GM19438 (cell line): ENCODE results near the gene CLIC4.
"Not testable (repeated sequence)": the region's sequence is repeated elsewhere in the genome, so short reads cannot be mapped to it uniquely, and the experiment has no call there.

Source experiments
- ATAC-seq: cut with Tn5 transposase; IDR thresholded peaks from one replicate; pipeline ENCODE4 v1.9.1; 2021; ENCODE audit warnings: low read depth; ENCODE audit not compliant: unreplicated experiment

The CLIC4 gene

GRCh38 chr1:24769656-24770651 is 24.7 kb downstream of the CLIC4 start:
- no peak for ATAC-seq

DNA sequence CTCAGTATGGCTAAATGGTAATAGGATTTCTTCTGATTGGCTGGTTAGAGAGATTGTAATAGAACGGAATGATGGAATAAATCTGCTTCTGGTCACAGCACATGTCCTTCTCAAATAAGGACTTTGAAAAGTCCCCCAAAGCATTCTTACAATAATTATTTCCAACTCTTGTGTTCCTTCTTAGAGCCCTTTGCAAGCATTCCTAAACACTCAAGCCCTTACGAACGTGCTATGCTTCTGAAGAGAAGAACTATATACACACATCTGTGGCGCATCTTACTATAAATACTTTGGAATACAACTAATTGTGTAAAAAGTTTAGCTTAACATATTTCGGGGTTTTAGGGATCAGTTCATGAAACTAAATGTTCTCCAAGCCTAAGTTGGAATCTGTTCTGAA is 25.6 kb downstream of the CLIC4 start:
- ATAC-seq = no peak

GRCh38 chr1:24771574-24771973 is 26.3 kb downstream of the CLIC4 start:
- no peak for ATAC-seq

DNA sequence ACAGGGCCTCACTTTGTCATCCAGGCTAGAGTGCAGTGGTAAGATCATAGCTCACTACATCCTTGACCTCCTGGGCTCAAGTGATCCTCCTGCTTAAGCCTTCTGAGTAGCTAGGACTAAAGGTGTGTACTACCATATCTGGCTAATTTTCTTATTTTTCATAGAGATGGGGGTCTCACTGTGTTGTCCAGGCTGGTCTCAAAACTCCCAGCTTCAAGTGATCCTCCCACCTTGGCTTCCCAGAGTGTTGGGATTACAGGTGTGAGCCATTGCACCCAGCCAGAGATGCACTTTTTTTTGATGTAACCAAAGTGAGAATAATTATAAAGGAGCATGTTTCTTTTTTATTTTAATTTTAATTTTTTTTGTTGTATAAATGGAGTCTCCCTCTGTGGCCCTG is 28.4 kb downstream of the CLIC4 start:
- no peak for ATAC-seq

DNA sequence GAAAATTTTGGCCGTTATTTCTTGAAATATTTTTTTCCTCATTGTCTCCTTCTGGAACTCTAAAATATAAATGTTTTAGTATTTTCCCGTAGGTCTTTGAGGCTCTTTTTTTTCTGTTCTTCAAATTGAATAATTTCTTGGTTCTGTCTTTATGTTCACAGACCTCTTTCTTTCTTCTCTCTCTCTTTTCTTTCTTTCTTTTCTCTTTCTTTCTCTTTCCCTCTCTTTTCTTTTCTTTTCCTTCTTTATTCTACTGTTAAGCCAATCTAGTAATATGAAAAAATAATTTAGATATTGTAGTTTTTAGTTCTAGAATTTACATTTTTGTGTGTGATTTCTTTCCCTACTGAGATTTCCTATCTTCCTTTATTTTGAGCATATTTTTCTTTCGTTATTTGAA is 30.1 kb downstream of the CLIC4 start:
- no peak for ATAC-seq

DNA sequence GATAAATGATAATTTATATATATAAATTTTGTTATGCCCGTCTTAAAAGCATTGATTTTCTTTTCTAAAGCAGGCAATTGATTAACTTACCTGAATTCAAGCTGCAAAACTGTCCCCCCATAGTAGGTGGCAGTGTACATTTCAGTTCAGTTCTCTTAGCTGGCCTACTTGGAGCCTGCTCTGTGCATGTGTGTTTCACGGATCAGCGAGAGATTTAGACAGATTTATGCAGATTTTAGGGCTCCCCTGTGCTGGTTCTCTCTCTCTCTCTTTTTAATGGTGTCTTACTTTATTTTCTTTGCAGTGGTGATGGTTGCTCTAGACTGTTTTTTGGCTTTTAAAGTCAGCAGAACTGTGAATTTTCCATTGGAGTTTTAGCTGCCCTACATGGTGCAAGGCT is 30.7 kb downstream of the CLIC4 start:
- ATAC-seq = no peak

- ATAC-seq = no peak
Measured at GRCh38 chr1:24776821-24777220, 31.6 kb downstream of the CLIC4 start.

GRCh38 chr1:24778141-24778540 is 32.9 kb downstream of the CLIC4 start:
- no peak for ATAC-seq

- not testable (repeated sequence) for ATAC-seq
Measured at GRCh38 chr1:24779199-24779598, 34.0 kb downstream of the CLIC4 start.

- no peak for ATAC-seq
Measured at GRCh38 chr1:24779689-24780464, 34.6 kb downstream of the CLIC4 start.

DNA sequence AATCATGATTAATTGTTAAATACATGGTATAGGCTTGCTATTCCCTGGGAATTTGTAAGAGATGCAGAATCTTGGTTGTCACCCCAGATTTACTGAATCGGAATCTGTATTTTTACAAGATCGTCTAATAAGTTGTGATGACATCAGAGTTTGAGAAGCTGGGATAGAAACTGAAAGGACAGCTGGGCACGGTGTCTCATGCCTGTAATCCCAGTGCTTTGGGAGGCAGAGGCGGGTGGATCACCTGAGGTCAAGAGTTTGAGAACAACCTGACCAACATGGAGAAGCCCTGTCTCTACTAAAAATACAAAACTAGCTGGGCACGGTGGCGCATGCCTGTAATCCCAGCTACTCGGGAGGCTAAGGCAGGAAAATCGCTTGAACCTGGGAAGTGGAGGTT is 35.4 kb downstream of the CLIC4 start:
- not testable (repeated sequence) for ATAC-seq

- no peak for ATAC-seq
Measured at GRCh38 chr1:24782689-24783088, 37.4 kb downstream of the CLIC4 start.

DNA sequence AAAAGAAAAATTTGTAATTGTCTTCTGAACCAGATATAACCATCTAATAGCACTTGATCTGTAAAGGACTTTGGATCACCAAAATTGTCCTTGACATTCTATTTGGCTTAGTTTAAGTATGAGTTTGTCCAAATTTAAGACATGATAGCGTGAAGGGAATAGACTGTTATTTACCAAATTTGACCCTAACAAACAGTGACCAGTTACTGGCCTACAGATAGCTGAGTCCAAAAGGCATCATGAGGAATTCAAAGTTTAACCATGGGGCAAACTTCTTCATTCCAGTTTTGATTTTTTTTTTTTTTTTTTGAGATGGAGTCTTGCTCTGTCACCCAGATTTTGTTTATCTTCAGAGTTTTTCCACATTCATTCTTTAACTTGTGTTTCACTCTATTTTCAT is 38.5 kb downstream of the CLIC4 start:
- ATAC-seq = no peak

GRCh38 chr1:24786191-24786590 is 40.9 kb downstream of the CLIC4 start:
- no peak for ATAC-seq

DNA sequence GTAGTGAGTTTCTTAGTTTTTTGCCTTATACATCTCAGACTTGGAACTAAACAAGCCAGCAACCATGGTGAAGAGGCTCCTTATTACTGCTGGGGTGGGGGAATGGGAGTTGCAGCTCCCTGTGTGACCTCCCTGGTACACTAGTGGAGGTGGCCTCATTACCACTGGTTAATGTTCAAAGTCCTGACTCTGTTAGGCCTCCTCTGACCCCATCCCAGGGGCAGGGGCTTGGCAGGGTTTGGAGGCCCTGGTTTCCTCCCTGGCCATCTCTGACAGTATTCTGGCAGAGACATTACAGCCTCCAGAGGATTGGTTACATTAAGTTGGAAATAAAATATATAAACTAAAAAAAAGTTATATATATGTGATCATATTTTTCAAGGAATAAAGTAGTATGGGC is 45.2 kb downstream of the CLIC4 start:
- no peak for ATAC-seq

DNA sequence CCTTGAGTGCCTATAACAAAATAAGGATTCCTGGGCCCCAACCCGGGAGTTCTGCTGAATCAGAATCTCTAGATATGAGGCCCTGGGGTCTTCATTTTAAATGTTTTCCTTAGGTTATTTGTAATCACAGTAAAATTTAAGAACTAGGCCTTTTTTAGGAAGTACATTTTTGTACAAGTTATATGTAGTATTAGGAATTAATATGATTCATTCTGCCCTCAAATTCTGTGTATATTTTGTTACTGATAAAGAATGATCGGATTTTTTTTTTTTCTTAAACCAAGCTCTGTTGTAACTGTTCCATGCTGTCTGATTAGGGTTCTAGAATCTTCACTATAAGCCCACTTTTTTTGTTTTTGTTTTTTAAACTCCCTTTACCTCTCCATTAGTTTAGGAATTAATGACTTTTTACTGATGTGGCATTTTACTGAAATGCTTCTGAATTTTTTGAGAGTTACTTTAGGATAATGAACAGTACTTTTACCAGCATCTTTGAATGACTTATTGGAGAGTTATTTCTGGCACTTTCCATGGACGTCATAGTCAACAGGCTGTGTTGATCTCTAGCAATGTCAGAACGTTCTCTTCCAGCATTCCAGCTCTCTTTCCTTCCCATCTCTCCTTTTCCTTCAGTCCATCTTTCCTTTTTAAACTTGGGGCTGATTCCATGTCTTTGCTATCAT is 48.3 kb downstream of the CLIC4 start:
- no peak for ATAC-seq

DNA sequence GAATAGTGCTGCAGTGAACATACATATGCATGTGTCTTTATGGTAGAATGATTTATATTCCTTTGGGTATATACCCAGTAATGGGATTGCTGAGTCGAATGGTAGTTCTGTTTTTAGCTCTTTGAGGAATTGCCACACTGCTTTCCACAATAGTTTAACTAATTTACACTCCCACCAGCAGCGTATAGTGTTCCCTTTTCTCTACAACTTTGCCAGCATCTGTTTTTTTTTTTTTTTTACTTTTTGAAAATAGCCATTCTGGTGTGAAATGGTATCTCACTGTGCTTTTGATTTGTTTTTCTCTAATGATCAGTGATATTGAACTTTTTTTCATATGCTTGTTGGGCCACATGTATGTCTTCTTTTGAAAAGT is 48.9 kb downstream of the CLIC4 start:
- ATAC-seq = not testable (repeated sequence)

DNA sequence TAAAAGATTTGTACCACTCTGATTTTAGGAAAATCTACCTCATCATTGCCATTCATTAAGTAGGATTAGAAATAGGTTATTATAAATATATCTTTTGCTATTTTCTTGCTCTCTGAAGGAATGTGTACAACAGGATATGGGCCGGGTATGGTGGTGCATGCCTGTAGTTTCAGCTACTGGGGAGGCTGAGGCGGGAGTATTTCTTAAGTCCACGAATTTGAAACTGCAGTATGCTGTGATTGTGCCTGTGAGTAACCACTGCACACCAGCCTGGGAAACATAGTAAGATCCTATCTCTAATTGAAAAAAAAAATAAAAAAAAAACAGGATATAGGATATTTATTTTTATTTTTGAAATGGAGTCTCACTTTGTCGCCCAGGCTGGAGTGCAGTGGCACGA is 50.0 kb downstream of the CLIC4 start:
- no peak for ATAC-seq

DNA sequence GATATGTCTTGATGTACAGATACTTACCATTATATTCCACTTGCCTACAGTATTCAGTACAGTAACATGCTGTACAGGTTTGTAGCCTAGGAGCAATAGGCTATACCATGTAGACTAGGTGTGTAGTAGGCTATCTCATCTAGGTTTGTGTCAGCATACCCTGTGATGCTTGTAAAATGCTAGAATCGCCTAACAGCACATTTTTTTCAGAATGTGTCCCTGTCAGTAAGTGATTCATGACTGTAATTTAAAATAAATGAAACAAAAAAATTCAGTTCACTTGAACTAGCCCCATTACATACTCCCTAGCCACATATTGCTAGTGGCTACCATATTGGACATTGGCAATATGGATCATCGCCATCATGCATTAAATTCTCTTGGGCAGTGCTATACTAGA is 51.3 kb downstream of the CLIC4 start:
- ATAC-seq = no peak

DNA sequence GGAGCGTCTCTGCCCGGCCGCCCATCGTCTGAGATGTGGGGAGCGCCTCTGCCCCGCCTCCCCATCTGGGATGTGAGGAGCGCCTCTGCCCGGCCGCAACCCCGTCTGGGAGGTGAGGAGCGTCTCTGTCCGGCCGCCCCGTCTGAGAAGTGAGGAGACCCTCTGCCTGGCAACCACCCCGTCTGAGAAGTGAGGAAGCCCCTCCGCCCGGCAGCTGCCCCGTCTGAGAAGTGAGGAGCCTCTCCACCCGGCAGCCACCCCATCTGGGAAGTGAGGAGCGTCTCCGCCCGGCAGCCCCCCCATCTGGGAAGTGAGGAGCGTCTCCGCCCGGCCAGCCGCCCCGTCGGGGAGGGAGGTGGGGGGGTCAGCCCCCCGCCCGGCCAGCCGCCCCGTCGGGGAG is 54.0 kb downstream of the CLIC4 start:
- not testable (repeated sequence) for ATAC-seq

- ATAC-seq = no peak
Measured at GRCh38 chr1:24801176-24801575, 55.9 kb downstream of the CLIC4 start.
